Measurements from ENCODE around the gene PDIA4. TPM values are rescaled to one million over a fixed set of nuclear protein-coding genes. Genes with fewer than 3 reads are reported as not detected.
"Not testable (repeated sequence)": the region's sequence is repeated elsewhere in the genome, so short reads cannot be mapped to it uniquely, and the experiment has no call there.

Gene PDIA4
- total and polyA plus RNA-seq, 10 donors = 21.6 to 160 (median 84.6) TPM

DNA sequence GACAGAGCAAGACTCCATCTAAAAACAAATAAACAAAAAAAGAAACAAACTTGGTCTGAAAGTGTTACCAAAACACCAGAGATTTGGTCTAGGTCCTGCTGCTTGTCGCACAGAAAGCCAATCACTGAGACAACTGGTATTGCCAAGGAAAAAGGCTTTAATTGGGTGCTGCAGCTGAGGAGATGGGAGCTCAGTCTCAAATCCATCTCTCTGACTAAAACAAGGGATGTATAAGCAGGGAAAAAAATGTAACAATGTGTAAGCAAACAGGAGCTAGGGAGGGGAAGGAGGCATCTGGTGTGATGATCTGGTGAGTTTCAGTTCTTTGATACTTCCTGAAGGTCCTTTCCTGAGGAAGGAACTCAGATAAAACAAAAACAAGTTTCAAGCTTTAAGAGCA, 8.4 kb upstream of the PDIA4 start:
- TF ChIP-seq POLR2A (IDR thresholded peaks at IDR 0.05) (no peak), POLR2AphosphoS5 (IDR thresholded peaks at IDR 0.05) (no peak)
- TF ChIP-seq, protein P1, sequence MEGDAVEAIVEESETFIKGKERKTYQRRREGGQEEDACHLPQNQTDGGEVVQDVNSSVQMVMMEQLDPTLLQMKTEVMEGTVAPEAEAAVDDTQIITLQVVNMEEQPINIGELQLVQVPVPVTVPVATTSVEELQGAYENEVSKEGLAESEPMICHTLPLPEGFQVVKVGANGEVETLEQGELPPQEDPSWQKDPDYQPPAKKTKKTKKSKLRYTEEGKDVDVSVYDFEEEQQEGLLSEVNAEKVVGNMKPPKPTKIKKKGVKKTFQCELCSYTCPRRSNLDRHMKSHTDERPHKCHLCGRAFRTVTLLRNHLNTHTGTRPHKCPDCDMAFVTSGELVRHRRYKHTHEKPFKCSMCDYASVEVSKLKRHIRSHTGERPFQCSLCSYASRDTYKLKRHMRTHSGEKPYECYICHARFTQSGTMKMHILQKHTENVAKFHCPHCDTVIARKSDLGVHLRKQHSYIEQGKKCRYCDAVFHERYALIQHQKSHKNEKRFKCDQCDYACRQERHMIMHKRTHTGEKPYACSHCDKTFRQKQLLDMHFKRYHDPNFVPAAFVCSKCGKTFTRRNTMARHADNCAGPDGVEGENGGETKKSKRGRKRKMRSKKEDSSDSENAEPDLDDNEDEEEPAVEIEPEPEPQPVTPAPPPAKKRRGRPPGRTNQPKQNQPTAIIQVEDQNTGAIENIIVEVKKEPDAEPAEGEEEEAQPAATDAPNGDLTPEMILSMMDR (IDR thresholded peaks at IDR 0.05 in 8 of 11, conservative IDR thresholded peaks at IDR 0.05 in 3 of 11) = no peak
- Histone ChIP-seq H3K36me3 (no peaks in the 10 kb centered on the region), H3K27ac (peak overlapping the region in 2 of 8 donors; percentile 11 to 18), H3K4me1 (no peaks in the 10 kb centered on the region), H3K9me3 (peaks cover 0 to 17% (median 12%) of the 10 kb centered on the region in 8 donors), H3K27me3 (replicated peaks in 1 of 7) (no peaks in the 10 kb centered on the region), H3K4me3 (no peak overlapping the region)
- intact Hi-C loops (cut with DNase I; ENCODE audit: low total_unique reads) = no loop called here
- 97 to 100% (median 100%) methylated on average over 1 of the region's 1 CpG for WGBS, 5 donors
- no peak for DNase-seq

DNA sequence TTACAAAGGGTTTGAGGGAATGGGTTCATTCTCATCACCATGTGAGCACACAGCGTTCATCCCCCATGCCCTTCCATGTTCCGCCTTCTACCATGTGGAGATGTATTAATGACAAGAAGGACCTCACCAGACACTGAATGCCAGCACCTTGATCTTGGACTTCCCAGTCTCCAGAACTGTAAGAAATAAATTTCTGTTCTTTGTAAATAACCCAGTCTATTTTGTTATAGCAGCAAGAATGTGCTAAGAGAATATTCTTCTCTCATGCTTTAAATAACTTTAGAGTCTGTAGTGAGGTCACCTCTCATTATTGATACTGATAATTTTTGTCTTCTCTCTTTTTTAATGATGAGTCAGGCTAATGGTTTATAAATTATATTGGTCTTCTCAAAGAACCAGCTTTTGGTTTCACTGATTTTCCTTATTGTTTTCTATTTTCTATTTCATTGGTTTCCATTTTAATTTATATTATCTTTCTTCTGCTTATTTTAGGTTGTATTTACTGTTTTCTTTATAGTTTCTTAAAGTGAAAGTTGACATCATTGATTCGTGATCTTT, 3.1 kb upstream of the PDIA4 start:
- Histone ChIP-seq H3K36me3 (no peaks in the 10 kb centered on the region), H3K27me3 (replicated peaks in 1 of 7) (no peaks in the 10 kb centered on the region), H3K27ac (no peak overlapping the region), H3K4me3 (no peak overlapping the region), H3K9me3 (peaks cover 0 to 7% (median 4%) of the 10 kb centered on the region in 8 donors), H3K4me1 (peaks cover 12 to 30% (median 23%) of the 10 kb centered on the region in 6 donors)
- whole genome bisulfite sequencing, 5 donors = 92 to 96% (median 93%) methylated on average over 3 of the region's 3 CpGs
- no peak for DNase-seq
- intact Hi-C loops (cut with DNase I; ENCODE audit: low total_unique reads) = no loop called here
- no peak for TF ChIP-seq POLR2A (IDR thresholded peaks at IDR 0.05)
- TF ChIP-seq, protein P1 (IDR thresholded peaks at IDR 0.05 in 8 of 11, conservative IDR thresholded peaks at IDR 0.05 in 3 of 11) = no peak
- TF ChIP-seq POLR2AphosphoS5 (IDR thresholded peaks at IDR 0.05) = no peak

DNA sequence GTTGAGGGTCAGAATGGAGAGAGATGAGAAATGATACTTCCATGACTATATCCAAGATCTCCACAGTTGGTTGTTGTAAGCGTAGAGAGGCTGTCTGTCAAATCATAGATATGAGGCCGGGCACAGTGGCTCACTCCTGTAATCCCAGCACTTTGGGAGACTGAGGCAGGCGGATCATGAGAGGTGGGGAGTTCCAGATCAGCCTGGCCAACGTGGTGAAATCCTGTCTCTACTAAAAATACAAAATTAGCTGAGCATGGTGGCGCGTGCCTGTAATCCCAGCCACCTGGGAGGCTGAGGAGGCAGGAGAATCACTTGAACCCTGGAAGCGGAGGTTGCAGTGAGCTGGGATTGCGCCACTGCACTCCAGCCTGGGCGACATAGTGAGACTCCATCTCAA, 2.1 kb upstream of the PDIA4 start:
- peaks cover 12 to 40% (median 31%) of the 10 kb centered on the region in 6 donors for H3K4me1 ChIP-seq
- H3K27me3 ChIP-seq (replicated peaks in 1 of 7); intact Hi-C loops (cut with DNase I; ENCODE audit: low total_unique reads); H3K36me3 ChIP-seq; H3K9me3 ChIP-seq; H3K27ac ChIP-seq; H3K4me3 ChIP-seq: not testable (repeated sequence)
- DNase-seq = peak; percentile 54
- 89 to 96% (median 94%) methylated on average over 9 of the region's 9 CpGs for WGBS, 5 donors

DNA sequence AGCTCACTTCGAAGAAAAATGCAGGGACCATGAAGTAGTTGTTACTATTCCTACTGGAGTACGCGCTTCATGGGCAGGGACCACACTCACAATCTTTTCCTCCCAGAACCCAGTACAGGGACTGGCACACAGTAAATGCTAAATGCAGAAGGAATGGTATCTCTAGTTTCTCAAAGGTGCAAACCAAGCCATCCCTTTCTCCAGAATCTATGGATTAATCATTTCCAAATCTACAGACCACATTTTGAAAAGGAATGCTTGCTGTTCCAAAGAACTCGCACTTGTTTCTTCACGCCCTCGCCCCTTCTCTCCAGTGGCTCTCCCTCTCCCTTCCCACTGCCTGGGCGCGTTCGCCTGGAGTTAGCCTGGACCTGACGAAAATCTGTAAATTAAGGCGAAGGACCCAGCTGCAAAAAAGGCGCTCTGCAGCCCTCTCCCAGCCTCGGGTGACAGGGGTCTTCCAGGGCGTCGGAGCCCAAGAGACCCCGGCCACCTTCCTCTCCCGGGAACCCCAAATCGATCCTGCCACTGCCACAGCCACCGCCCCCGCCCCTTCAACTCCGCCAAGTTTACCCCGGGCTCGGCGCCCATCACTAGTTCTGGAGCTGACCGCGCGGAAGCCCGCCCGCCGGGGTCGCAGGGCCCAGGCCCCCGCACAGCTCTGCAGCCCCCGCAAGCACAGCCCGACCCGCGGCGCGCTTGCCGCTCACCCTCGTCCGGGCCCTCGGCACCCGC, 527 bp downstream of the PDIA4 start:
- H3K27ac ChIP-seq = peak overlapping the region; percentile 82 to 94 (median 92)
- peaks cover 12 to 64% (median 42%) of the 10 kb centered on the region in 6 donors for H3K4me1 ChIP-seq
- H3K9me3 ChIP-seq = no peaks in the 10 kb centered on the region
- TF ChIP-seq POLR2A (IDR thresholded peaks at IDR 0.05) = no peak
- TF ChIP-seq, protein P1 (IDR thresholded peaks at IDR 0.05 in 8 of 11, conservative IDR thresholded peaks at IDR 0.05 in 3 of 11) = no peak
- TF ChIP-seq POLR2AphosphoS5 (IDR thresholded peaks at IDR 0.05) = no peak
- no peaks in the 10 kb centered on the region for H3K27me3 ChIP-seq (replicated peaks in 1 of 7)
- no peak for DNase-seq
- WGBS, 5 donors = 0 to 2% (median 1%) methylated on average over 18 to 43 of the region's 43 CpGs
- H3K4me3 ChIP-seq = peak overlapping the region; percentile 80 to 94 (median 88)
- intact Hi-C loops (cut with DNase I; ENCODE audit: low total_unique reads) = no loop called here
- peaks cover 0 to 11% (median 0%) of the 10 kb centered on the region in 6 donors for H3K36me3 ChIP-seq
